Mononuclear cell (primary cell): ENCODE data around the gene B4GALNT4. TPM values are rescaled to one million over a fixed set of nuclear protein-coding genes. Genes with fewer than 3 reads are reported as not detected.
A peak's percentile ranks its signal among the peaks of the same experiment; 100 is the strongest.
"Not testable (repeated sequence)": the region's sequence is repeated elsewhere in the genome, so short reads cannot be mapped to it uniquely, and the experiment has no call there.

Experiments used
- H3K27me3 ChIP-seq: 2 replicates; pipeline ENCODE4 v1.6.0; 2011; ENCODE audit warnings: low read length, control low read depth; ENCODE audit not compliant: insufficient read depth
- H3K4me1 ChIP-seq: 2 replicates; pipeline ENCODE4 v1.5.1; 2011; ENCODE audit warnings: mild to moderate bottlenecking, low read length, control low read depth; ENCODE audit not compliant: insufficient read depth
- H3K4me3 ChIP-seq: 2 replicates; pipeline ENCODE4 v1.5.1; 2011; ENCODE audit warnings: mild to moderate bottlenecking, low read length, moderate library complexity
- H3K9me3 ChIP-seq: 2 replicates; pipeline ENCODE4 v1.5.1; 2011; ENCODE audit warnings: low read depth, mild to moderate bottlenecking, control low read depth, low read length
- total RNA-seq: library from RNA; depleted of rRNA; stranded (reverse); fragments of >200 nt; gene quantifications from one replicate; pipeline ENCODE4 v1.2.3, GENCODE V29; 2012

The B4GALNT4 gene
- total RNA-seq, 1 donor, result 0.21 TPM

DNA sequence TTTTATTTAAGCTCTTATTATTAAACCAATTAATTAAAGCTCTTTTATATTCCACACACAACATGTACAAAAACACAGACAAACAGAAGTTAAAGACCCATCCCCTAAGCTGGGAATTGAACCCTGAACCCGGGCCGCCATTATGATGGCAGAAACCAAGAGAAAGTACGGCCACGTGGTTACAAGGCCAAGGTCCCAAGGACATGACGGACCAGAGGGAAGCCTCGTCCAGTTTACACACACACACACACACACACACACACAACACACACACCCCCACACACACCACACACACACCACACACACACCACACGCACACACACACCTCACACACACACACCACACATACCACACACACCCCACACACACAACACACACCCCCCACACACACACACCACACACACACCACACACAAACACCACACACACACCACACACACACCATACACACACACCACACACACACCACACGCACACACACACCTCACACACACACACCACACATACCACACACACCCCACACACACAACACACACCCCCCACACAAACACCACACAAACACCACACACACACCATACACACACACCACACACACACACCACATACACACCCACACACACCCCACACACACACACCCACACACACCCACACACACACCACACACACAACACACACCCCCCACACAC, 19.9 kb upstream of the B4GALNT4 start:
- H3K9me3 ChIP-seq, H3K27me3 ChIP-seq, H3K4me3 ChIP-seq: not testable (repeated sequence)
- H3K4me1 ChIP-seq, result peaks cover 29% of the 10 kb centered on the region

DNA sequence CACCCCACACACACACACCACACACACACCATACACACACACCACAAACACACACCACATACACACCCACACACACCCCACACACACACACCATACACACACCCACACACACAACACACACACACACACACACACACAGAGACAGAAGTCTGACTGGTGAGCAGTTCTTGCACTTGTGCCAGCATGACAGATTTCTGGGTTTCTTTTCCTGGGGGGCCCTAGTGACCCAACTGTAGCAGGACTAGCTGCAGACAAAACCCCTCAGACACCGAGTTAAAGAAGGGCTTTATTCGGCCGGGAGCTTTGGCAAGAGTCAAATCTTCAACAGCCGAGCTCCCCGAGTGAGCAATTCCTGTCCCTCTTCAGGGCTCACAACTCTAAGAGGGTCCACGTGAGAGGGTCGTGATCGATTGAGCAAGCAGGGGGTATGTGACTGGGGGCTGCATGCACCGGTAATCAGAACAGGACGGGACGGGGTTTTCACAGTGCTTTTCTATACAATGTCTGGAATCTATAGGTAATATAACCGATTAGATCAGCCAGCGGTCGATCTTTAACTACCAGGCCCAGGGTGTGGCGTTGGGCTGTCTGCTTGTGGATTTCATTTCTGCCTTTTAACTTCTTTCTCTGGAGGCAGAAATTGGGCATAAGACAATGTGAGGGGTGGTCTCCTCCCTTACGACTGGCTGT, 19.1 kb upstream of the B4GALNT4 start:
- peaks cover 32% of the 10 kb centered on the region for H3K4me1 ChIP-seq
- not testable (repeated sequence) for H3K4me3 ChIP-seq, H3K27me3 ChIP-seq, H3K9me3 ChIP-seq

DNA sequence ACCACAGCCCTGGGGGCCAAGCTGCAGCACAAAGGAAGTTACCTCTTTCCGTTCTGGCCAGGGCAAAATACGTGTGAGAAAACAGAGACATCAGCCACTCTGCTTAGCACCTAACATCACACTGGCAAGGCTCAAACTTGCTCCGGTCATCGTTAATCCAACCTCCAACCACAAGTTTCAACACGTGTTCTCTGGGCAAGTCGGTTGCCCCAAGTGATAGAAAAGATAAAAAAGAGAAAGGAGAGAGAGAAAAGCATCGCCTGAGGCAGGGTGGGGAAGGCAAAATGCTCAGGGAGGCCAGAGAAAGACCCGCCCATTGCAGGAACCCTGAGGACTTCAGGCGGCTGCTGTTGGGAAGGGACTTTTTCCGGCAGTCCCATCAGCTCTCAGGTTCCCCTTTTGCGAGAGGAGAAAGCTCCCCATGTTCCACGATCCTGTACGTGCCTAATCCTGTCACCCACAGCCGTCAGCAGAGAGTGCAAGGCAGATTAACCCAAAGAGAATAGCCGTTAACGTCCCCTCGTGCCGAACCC, 18.5 kb upstream of the B4GALNT4 start:
- no peak overlapping the region for H3K4me3 ChIP-seq
- H3K9me3 ChIP-seq, result no peaks in the 10 kb centered on the region
- no peaks in the 10 kb centered on the region for H3K27me3 ChIP-seq
- peaks cover 38% of the 10 kb centered on the region for H3K4me1 ChIP-seq

DNA sequence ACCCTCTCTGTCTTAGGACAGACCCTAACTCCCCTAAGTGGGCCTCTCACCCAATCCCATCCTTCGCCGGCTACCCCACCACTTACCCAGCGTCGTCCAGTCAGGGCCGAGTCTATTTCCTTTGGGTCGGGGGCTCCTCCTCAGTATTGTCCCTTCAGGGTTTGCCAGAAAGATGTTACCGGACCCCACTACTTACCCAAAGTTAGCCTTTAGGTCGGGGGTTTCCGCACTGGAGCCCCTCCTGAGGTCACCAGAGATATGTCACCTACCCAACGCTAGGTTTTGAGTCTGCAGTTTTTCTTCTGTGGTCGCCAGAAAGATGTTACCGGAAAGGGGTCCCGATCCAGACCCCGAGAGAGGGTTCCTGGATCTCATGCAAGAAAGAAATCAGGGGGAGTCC, 17.9 kb upstream of the B4GALNT4 start:
- Histone ChIP-seq H3K4me3 (no peak overlapping the region), H3K27me3 (no peaks in the 10 kb centered on the region), H3K4me1 (peaks cover 40% of the 10 kb centered on the region), H3K9me3 (no peaks in the 10 kb centered on the region)

DNA sequence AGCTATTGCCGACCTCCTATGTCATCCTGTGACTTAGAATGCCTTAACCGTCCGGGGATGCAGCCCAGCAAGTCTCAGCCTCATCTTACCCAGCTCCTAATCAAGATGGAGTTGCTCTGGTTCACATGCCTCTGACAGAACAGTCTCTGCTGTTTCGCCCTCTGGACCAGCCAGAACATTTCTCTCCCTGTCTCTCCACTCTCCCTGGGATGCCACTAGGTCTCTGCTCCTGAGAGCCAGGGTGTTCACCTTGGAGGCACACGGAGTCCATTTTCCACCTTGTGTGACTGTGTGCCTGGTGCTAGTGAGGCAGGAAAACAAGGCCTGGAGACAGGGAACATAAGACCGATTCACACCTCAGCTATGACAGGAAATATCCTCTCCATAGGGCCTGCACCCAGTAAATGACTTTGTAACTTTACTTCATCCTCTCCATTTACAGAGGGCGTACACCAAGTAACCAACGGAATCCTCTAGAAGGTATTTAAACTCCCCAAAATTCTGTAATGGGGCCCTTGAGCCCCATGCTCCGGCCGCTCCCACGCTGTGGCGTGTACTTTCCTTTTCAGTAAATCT, 16.8 kb upstream of the B4GALNT4 start:
- no peaks in the 10 kb centered on the region for H3K9me3 ChIP-seq
- no peak overlapping the region for H3K4me3 ChIP-seq
- H3K4me1 ChIP-seq, result peaks cover 40% of the 10 kb centered on the region
- H3K27me3 ChIP-seq, result no peaks in the 10 kb centered on the region

DNA sequence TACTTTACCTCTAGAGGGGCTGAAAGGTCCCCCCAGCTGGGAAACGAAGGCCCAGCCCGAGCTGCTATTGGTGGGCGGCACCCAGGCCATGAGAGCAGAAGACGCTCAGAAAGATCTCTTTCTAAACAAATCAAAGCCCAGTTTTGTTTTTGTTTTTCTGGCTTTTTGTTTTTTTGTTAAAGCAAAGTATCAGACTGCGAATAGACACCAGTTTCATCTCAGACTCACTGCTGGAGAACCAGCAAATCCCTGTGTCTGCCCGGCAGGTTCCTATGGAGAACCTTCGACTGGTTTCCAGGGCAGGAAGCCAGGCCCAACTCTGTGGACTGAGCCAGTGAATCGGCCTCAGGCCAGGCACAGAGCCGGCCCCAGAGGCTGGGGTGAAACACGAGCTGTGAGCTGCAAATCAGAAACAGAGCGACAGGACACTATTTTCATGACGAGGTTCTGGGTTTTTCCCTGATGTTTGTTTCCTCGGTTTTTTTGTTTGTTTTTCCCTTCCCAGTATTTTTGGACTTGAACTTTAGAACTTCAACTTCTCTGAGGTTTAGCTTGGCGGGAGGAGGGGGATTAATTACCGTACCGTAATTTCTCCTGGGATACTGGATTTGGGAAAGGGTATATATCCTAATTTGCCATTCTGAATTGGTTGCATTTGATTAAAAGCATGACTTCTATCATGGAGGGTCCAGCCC, 16.0 kb upstream of the B4GALNT4 start:
- Histone ChIP-seq H3K9me3 (no peaks in the 10 kb centered on the region), H3K4me1 (peaks cover 40% of the 10 kb centered on the region), H3K4me3 (no peak overlapping the region), H3K27me3 (no peaks in the 10 kb centered on the region)

DNA sequence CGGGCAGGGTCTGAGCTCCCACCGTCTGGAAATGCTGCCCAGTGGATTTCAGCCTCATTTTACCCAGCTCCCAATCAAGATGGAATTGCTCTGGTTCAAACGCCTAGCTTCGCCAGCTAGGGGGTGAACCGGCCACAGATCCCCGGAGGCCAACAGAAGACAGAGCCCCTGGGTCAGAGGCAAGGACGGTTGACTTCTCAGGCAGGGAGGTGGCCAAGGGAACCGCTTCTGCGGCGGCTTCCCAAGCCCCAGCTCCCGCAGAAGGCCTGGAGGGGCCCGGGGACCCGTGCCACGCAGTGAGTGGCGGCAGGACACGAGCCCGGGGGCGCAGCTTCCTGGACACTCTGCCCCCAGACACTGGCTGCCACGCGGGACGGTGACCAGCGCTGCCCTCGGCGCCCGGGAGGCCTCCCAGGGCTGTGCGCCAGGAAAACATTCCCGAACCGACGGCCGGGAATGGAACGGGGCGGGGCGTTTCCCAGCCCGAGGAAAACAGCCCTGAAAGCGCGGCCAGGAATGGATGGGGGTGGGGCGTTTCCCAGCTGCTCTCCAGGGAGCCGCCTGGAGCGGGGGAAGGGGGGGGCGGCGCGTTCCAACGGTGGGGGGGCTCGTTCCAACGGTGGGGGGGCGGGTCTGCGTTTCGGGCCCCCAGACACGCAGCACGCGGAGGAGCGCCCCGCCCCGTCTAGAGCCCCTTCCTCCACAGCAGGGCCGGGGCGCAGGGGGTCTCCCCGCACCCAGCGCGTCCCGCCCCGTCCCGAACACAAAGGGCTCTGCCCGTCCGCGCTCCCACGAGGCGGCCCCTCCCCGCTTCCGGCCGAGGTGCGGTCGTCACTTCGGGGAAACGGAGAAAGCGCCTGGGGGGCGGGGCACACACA, 13.5 kb upstream of the B4GALNT4 start:
- H3K4me1 ChIP-seq, result peaks cover 31% of the 10 kb centered on the region

DNA sequence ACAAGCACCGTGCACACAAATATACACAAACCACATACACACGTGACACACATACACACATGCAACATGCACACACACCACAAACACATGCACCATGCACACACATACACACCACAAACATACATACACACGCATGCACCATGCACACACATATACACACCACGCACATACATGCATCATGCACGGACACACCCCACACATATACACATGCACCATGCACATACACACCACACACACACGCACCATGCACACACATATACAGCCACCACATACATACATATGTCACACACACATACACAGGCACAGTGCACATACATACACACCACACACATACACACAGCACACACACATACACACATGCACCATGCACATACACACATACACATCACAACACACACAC, 12.7 kb upstream of the B4GALNT4 start:
- peaks cover 23% of the 10 kb centered on the region for H3K4me1 ChIP-seq
- H3K4me3 ChIP-seq, result no peak overlapping the region
- no peaks in the 10 kb centered on the region for H3K9me3 ChIP-seq
- H3K27me3 ChIP-seq, result no peaks in the 10 kb centered on the region

More for the DNA sequence above, 13.5 kb upstream of the B4GALNT4 start:
- H3K9me3 ChIP-seq, result no peaks in the 10 kb centered on the region
- no peaks in the 10 kb centered on the region for H3K27me3 ChIP-seq
- peak overlapping the region; percentile 34 for H3K4me3 ChIP-seq

DNA sequence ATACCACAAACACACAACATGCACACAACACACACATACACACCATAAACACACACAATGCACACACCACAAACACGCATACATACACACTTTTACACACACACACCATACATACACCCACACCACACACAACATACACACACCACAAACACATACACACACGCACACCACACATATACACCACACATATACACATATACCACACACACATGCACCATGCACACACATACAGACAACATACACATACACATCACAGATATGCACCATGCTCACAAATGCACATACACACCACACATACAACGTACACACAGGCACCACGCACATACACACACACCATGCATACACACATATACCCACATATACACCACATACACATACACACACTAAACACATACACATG, 11.7 kb upstream of the B4GALNT4 start:
- Histone ChIP-seq H3K9me3 (no peaks in the 10 kb centered on the region), H3K4me3 (no peak overlapping the region), H3K27me3 (no peaks in the 10 kb centered on the region), H3K4me1 (peaks cover 17% of the 10 kb centered on the region)

DNA sequence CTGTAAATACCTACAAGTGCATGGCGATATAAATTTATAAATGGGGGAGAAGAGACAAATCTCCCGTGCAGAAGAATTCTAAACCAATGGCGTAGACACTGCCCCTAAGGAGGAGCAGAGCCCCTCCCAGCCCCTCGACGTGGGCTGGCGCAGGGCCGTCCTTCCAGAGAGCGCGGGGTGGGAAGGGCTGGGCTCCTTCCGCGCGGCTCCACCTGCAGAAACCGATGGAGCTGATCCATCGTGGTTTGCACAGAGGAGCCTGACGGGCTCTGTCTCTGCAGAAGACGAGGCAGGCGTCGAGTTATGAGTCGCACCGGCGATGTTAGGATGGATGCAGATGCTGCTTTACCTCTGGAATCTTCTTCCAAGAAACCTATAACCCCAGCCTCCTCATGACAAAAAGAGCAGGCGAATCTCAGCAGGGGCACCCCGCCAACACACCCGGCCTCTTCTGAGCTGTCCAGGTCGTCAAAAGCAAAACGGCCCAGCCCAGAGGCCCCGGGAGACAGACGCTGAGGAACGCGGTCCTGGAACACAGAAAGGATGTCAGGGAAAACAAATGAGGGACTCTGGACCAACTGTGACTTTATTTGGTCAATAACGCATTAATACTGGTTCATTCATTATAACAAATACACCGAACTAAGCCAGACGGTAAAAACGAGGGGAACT, 11.0 kb upstream of the B4GALNT4 start:
- Histone ChIP-seq H3K4me3 (no peak overlapping the region), H3K27me3 (no peaks in the 10 kb centered on the region), H3K4me1 (peaks cover 10% of the 10 kb centered on the region), H3K9me3 (no peaks in the 10 kb centered on the region)

DNA sequence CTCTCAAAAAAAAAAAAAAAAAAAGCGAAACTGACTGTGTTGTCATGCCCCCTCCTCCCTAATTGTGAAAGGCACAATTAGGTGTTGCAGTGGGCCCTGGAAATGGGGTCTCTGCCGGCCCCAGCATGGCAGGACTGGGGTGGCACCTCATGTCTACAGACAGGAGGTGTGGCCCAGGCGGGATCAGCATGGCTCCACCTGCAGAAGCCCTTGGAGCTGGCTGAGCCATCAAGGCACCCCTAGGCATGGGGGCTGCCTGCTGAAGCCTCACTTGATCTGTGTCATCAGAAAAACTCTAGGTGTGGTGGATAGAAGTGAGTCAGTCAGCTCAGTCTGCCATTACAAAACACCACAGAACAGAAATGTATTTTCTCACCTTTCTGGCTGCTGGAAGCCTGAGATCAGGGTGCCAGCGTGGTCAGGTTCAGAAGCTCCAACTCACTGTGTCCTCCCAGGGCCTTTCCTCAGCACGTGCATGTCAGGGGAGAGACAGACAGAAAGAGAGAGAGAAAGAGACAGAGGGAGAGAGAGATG, 10.1 kb upstream of the B4GALNT4 start:
- H3K27me3 ChIP-seq, result no peaks in the 10 kb centered on the region
- peaks cover 12% of the 10 kb centered on the region for H3K4me1 ChIP-seq
- H3K4me3 ChIP-seq, result no peak overlapping the region
- no peaks in the 10 kb centered on the region for H3K9me3 ChIP-seq

DNA sequence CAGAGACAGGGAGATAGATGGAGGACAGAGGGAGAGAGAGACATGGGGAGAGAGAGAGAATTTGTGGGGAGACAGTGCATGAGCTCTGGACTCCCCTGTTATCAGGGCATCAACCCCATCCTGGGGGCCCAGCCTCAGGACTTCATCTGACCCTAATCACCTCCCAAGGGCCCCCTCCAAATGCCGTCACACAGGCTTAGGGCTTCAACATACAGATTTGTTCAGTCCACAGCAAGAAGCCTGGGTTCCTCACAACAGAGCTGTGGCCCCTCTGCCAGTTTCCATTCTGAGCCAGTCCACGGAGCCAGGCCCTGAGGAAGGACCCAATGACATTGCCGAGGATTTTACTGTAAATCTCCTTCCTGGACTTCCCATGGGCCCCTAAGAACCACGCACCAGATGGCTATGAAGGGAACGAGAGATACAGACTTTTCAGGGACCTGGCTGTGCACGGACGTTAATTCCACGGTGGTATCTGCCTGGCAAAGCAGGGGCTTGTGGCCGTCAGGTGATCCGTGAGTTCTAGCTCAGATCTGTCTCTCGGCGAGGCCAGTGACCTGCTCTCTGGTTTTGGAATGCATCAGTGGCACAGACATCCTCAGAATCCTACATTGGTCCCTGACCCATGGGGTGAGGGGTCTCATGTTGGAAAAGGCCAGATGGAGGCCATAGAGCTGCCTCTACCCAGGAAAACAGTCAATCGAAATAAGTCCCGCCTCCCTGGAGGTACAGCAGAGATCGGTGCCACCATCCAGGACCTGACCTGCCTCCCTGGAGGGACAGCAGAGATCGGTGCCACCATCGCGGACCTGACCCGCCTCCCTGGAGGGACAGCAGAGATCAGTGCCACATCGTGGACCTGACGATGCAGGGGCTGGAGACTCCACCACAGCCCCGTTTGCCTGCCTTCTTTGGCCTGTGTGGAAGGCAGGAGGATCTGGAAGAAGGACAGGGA, 8.7 kb upstream of the B4GALNT4 start:
- Histone ChIP-seq H3K4me3 (no peak overlapping the region), H3K9me3 (no peaks in the 10 kb centered on the region), H3K27me3 (no peaks in the 10 kb centered on the region), H3K4me1 (peaks cover 9% of the 10 kb centered on the region)
